Measurements from ENCODE around the gene RTN4R.

GRCh38 chr22:20262582-20263147, 5.5 kb downstream of the RTN4R start:
- no peak for TF ChIP-seq POLR2A (IDR thresholded peaks at IDR 0.05; ENCODE audit: low read depth, low read length)
- no peak for TF ChIP-seq TAF1 (IDR thresholded peaks at IDR 0.05; ENCODE audit: low read depth, low read length)
